GM12892 (cell line): Measurements from ENCODE around the gene ATP11A.

Experiments used
- POLR2A ChIP-seq: IDR thresholded peaks from 2 replicates; pipeline ENCODE4 v1.6.1; 2011; ENCODE audit warnings: low read depth, low read length, control low read depth
- POLR2AphosphoS5 ChIP-seq: IDR thresholded peaks from 2 replicates; pipeline ENCODE4 v1.6.1; 2011; ENCODE audit warnings: low read depth, low read length, control low read depth
- TAF1 ChIP-seq: IDR thresholded peaks from 2 replicates; pipeline ENCODE4 v1.6.1; 2011; ENCODE audit warnings: low read depth, mild to moderate bottlenecking, control low read depth, low read length, borderline replicate concordance

- no peak for TF ChIP-seq POLR2AphosphoS5
- TF ChIP-seq TAF1 = no peak
- TF ChIP-seq POLR2A = no peak
Measured at GRCh38 chr13:112738606-112739005, 48.8 kb downstream of the ATP11A start.
